SK-N-SH (cell line): Measurements from ENCODE around the gene KLHL18. TPM values are rescaled to one million over a fixed set of nuclear protein-coding genes. Genes with fewer than 3 reads are reported as not detected.

Experiments
- CTCF ChIA-PET: fragments of 300-600, 350-600 bp; formaldehyde crosslinking; extraction: SDS; loops from one replicate; lab custom pipeline; 2021; lab: Yijun Ruan, JAX
- POLR2A ChIA-PET: fragments of 350-600 bp; sonication (Branson Sonifier 250); formaldehyde crosslinking; extraction: SDS; loops from one replicate; lab custom pipeline; 2020; ENCODE audit warnings: antibody characterized with exemption, inconsistent platforms; lab: Yijun Ruan, JAX
- DNase-seq: peaks from one replicate; pipeline ENCODE4 v3.0.0; 2012
- H2AFZ ChIP-seq: fragments of 200-600 bp; sonication (generic); 2 replicates; pipeline ENCODE4 v1.8.1; 2016; ENCODE audit warnings: antibody characterized with exemption, mild to moderate bottlenecking, low read depth
- H3F3A ChIP-seq: fragments of 200-600 bp; sonication (generic); replicated peaks from 2 replicates; pipeline ENCODE3; 2016; ENCODE audit warnings: antibody characterized with exemption, mild to moderate bottlenecking; ENCODE audit not compliant: insufficient read depth
- H3K27ac ChIP-seq, 2 experiments: fragments of 200-500 bp in 1 of 2; fragments of 200-600 bp in 1 of 2; sonication (Bioruptor generic) in 1 of 2; sonication (generic), shearing (Covaris generic) in 1 of 2; 2 replicates each; pipeline versions ENCODE4 v1.5.1 to v1.6.1; 2014 to 2016; ENCODE audit warnings: low read depth in 2 of 2, inconsistent platforms in 1 of 2, low read length in 1 of 2, mild to moderate bottlenecking in 1 of 2, mixed read lengths in 1 of 2
- H3K27me3 ChIP-seq: fragments of 200-600 bp; sonication (generic), shearing (Covaris generic); 2 replicates; pipeline ENCODE4 v1.6.1; 2016; ENCODE audit warnings: mixed run types; ENCODE audit not compliant: insufficient read depth
- H3K36me3 ChIP-seq, 2 experiments: fragments of 200-500 bp in 1 of 2; fragments of 200-600 bp in 1 of 2; sonication (Bioruptor generic) in 1 of 2; sonication (generic) in 1 of 2; replicated peaks in 1 of 2; 2 replicates each; pipeline versions ENCODE3 to v1.5.1; 2014 to 2016; ENCODE audit warnings: low read length in 1 of 2, mild to moderate bottlenecking in 1 of 2; ENCODE audit not compliant: insufficient read depth in 2 of 2, control insufficient read depth in 1 of 2
- H3K4me1 ChIP-seq, 2 experiments: fragments of 200-500 bp in 1 of 2; fragments of 200-600 bp in 1 of 2; sonication (Bioruptor generic) in 1 of 2; sonication (generic), shearing (Covaris generic) in 1 of 2; 2 replicates each; pipeline versions ENCODE4 v1.5.1 to v1.6.1; 2014 to 2016; ENCODE audit warnings: low read depth in 1 of 2, low read length in 1 of 2, mixed run types in 1 of 2; ENCODE audit not compliant: insufficient read depth in 2 of 2, control insufficient read depth in 1 of 2
- H3K4me2 ChIP-seq: fragments of 200-600 bp; sonication (generic), shearing (Covaris generic); 2 replicates; pipeline ENCODE4 v1.6.1; 2017; ENCODE audit warnings: mixed run types
- H3K4me3 ChIP-seq, 2 experiments: fragments of 200-500 bp in 1 of 2; fragments of 200-600 bp in 1 of 2; sonication (Bioruptor generic) in 1 of 2; sonication (generic), shearing (Covaris generic) in 1 of 2; 2 replicates each; pipeline versions ENCODE4 v1.5.1 to v1.8.1; 2014 to 2016; ENCODE audit warnings: low read depth in 2 of 2, inconsistent platforms in 1 of 2, low read length in 1 of 2, mild to moderate bottlenecking in 1 of 2, mixed read lengths in 1 of 2, moderate library complexity in 1 of 2
- H3K79me2 ChIP-seq: fragments of 200-600 bp; sonication (generic); 2 replicates; pipeline ENCODE4 v1.8.1; 2017; ENCODE audit warnings: mild to moderate bottlenecking; ENCODE audit not compliant: insufficient read depth
- H3K9ac ChIP-seq: fragments of 200-600 bp; sonication (generic); 2 replicates; pipeline ENCODE4 v1.6.1; 2017; ENCODE audit warnings: mixed run types
- H3K9me2 ChIP-seq: fragments of 200-600 bp; sonication (generic); 2 replicates; pipeline ENCODE4 v1.6.1; 2017; ENCODE audit warnings: mixed run types
- H3K9me3 ChIP-seq: fragments of 200-600 bp; sonication (generic); 2 replicates; pipeline ENCODE4 v1.6.1; 2017; ENCODE audit warnings: mixed run types, mild to moderate bottlenecking, moderate library complexity
- H4K20me1 ChIP-seq: fragments of 200-600 bp; sonication (generic); 2 replicates; pipeline ENCODE4 v1.6.1; 2017; ENCODE audit warnings: mild to moderate bottlenecking, mixed run types; ENCODE audit not compliant: insufficient read depth
- FOXJ3 ChIP-seq: sonication (generic); formaldehyde crosslinking; IDR thresholded peaks from 2 replicates; pipeline ENCODE4 v1.5.1; 2020; ENCODE audit warnings: mild to moderate bottlenecking, missing genetic modification reagents
- MEF2A ChIP-seq: IDR thresholded peaks from 2 replicates; pipeline ENCODE4 v1.4.0; 2012; ENCODE audit warnings: low read depth, borderline replicate concordance
- MXI1 ChIP-seq: IDR thresholded peaks from 2 replicates; pipeline ENCODE4 v1.6.1; 2012; ENCODE audit warnings: mild to moderate bottlenecking, low read depth, low read length, improper control_type of control experiment
- NFIC ChIP-seq: IDR thresholded peaks from 2 replicates; pipeline ENCODE4 v1.4.0; 2012; ENCODE audit warnings: borderline replicate concordance
- POLR2AphosphoS5 ChIP-seq: IDR thresholded peaks from 2 replicates; pipeline ENCODE4 v1.6.1; 2012; ENCODE audit warnings: low read depth, low read length
- RAD21 ChIP-seq: IDR thresholded peaks from 2 replicates; pipeline ENCODE4 v1.6.1; 2012; ENCODE audit warnings: mild to moderate bottlenecking, low read length
- RCOR1 ChIP-seq: fragments of 150-350 bp; IDR thresholded peaks from 2 replicates; pipeline ENCODE4 v1.6.1; 2017; ENCODE audit warnings: antibody characterized with exemption, low read length
- RXRA ChIP-seq: IDR thresholded peaks from 2 replicates; pipeline ENCODE4 v1.4.0; 2012; ENCODE audit warnings: low read depth, mild to moderate bottlenecking, borderline replicate concordance
- SIN3A ChIP-seq: IDR thresholded peaks from 2 replicates; pipeline ENCODE4 v1.6.1; 2012; ENCODE audit warnings: low read depth, mild to moderate bottlenecking, low read length, moderate library complexity, borderline replicate concordance
- TAF1 ChIP-seq: IDR thresholded peaks from 2 replicates; pipeline ENCODE4 v1.6.1; 2012; ENCODE audit warnings: low read depth, mild to moderate bottlenecking, low read length, moderate library complexity, borderline replicate concordance
- TCF12 ChIP-seq: IDR thresholded peaks from 2 replicates; pipeline ENCODE4 v1.4.0; 2012
- TEAD4 ChIP-seq: IDR thresholded peaks from 2 replicates; pipeline ENCODE4 v1.4.0; 2012; ENCODE audit warnings: mild to moderate bottlenecking, borderline replicate concordance; ENCODE audit not compliant: insufficient read depth
- WGBS: methylation state at CpG from one replicate; pipeline ENCODE4 v1.1.6; 2017; ENCODE audit warnings: low lambda C conversion rate; 5-methylcytosine and 5-hydroxymethylcytosine counted together
- polyA plus RNA-seq, 3 experiments: library from polyadenylated mRNA; depleted of rRNA; stranded (reverse); fragments of >200 nt; gene quantifications; 2 replicates each; pipeline ENCODE4 v1.2.3, GENCODE V29; 2012
- TF ChIP-seq, protein P1 (sequence below): fragments of 150-350 bp; IDR thresholded peaks from 2 replicates; pipeline ENCODE4 v1.6.1; 2017; ENCODE audit warnings: antibody characterized with exemption, low read length, low read depth, borderline replicate concordance
- TF ChIP-seq, protein P2 (sequence below): IDR thresholded peaks from 2 replicates; pipeline ENCODE4; 2012
- TF ChIP-seq, protein P3 (sequence below): IDR thresholded peaks from 2 replicates; pipeline ENCODE4 v1.4.0; 2012; ENCODE audit warnings: low read depth, borderline replicate concordance
- TF ChIP-seq, protein P4 (sequence below): IDR thresholded peaks from 2 replicates; pipeline ENCODE4 v1.4.0; 2012; ENCODE audit warnings: low read depth, borderline replicate concordance
- TF ChIP-seq, protein P5 (sequence below): IDR thresholded peaks from 2 replicates; pipeline ENCODE4 v1.4.0; 2012; ENCODE audit warnings: low read depth

The KLHL18 gene
- polyA plus RNA-seq, 1 of the 3 experiments (the other 2 are of a cell fraction), result 55.2 TPM

DNA sequence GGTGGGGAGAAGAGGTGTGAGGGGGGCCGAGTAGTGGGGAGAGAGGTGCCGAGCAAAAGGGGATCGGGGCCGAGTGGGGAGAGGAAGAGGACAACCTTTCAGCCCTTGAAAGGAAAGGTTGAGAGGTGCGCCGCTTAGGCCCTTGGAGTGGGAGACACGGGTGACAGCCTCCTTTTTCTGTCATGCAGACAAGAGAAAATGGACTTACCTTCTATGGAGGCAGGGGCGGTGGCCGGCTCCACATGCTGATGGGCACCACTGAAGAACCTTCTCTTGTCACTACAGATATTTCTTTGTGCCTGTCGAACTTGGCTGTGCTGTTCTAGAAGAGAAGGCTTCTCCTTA is 421 bp downstream of the KLHL18 start:
- ChIA-PET CTCF (interaction anchor here (1.3 to 3.2 kb wide), 4 partner anchors 8 to 119 kb away, joined by 3 to 10 read pairs (median 6); partner anchors contain the start of gene SETD2), POLR2A (interaction anchor here (0.6 to 1.8 kb wide), 3 partner anchors 20 to 119 kb away, joined by 3 to 4 read pairs (median 3); no protein-coding TSS in a partner anchor)
- H3K9me2 ChIP-seq, result no peaks in the 10 kb centered on the region
- peaks cover under 1 to 4% of the 10 kb centered on the region in 2 experiments for H3K36me3 ChIP-seq
- H4K20me1 ChIP-seq, result no peaks in the 10 kb centered on the region; the same call in 1 of the 2 replicates
- no peaks in the 10 kb centered on the region for H3K9me3 ChIP-seq
- H3K4me3 ChIP-seq, result peak overlapping the region; percentile 70 to 78
- H3K79me2 ChIP-seq, result peaks cover 71% of the 10 kb centered on the region
- TF ChIP-seq, protein P1, sequence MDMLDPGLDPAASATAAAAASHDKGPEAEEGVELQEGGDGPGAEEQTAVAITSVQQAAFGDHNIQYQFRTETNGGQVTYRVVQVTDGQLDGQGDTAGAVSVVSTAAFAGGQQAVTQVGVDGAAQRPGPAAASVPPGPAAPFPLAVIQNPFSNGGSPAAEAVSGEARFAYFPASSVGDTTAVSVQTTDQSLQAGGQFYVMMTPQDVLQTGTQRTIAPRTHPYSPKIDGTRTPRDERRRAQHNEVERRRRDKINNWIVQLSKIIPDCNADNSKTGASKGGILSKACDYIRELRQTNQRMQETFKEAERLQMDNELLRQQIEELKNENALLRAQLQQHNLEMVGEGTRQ, result no peak
- TF ChIP-seq TAF1 (no peak), TEAD4 (no peak), RCOR1 (no peak), POLR2AphosphoS5 (no peak), TCF12 (no peak), SIN3A (no peak), NFIC (no peak), RAD21 (no peak), RXRA (no peak), FOXJ3 (CRISPR knock-in tag) (no peak), MEF2A (no peak), MXI1 (no peak; the same call in 1 of the 2 replicates)
- TF ChIP-seq, protein P2, sequence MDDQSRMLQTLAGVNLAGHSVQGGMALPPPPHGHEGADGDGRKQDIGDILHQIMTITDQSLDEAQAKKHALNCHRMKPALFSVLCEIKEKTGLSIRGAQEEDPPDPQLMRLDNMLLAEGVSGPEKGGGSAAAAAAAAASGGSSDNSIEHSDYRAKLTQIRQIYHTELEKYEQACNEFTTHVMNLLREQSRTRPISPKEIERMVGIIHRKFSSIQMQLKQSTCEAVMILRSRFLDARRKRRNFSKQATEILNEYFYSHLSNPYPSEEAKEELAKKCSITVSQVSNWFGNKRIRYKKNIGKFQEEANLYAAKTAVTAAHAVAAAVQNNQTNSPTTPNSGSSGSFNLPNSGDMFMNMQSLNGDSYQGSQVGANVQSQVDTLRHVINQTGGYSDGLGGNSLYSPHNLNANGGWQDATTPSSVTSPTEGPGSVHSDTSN, result no peak
- TF ChIP-seq, protein P3, sequence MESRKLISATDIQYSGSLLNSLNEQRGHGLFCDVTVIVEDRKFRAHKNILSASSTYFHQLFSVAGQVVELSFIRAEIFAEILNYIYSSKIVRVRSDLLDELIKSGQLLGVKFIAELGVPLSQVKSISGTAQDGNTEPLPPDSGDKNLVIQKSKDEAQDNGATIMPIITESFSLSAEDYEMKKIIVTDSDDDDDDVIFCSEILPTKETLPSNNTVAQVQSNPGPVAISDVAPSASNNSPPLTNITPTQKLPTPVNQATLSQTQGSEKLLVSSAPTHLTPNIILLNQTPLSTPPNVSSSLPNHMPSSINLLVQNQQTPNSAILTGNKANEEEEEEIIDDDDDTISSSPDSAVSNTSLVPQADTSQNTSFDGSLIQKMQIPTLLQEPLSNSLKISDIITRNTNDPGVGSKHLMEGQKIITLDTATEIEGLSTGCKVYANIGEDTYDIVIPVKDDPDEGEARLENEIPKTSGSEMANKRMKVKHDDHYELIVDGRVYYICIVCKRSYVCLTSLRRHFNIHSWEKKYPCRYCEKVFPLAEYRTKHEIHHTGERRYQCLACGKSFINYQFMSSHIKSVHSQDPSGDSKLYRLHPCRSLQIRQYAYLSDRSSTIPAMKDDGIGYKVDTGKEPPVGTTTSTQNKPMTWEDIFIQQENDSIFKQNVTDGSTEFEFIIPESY, result no peak
- TF ChIP-seq, protein P4, sequence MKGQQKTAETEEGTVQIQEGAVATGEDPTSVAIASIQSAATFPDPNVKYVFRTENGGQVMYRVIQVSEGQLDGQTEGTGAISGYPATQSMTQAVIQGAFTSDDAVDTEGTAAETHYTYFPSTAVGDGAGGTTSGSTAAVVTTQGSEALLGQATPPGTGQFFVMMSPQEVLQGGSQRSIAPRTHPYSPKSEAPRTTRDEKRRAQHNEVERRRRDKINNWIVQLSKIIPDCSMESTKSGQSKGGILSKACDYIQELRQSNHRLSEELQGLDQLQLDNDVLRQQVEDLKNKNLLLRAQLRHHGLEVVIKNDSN, result no peak
- TF ChIP-seq, protein P5, sequence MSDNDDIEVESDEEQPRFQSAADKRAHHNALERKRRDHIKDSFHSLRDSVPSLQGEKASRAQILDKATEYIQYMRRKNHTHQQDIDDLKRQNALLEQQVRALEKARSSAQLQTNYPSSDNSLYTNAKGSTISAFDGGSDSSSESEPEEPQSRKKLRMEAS, result no peak
- WGBS, result 2% methylated on average over 10 of the region's 10 CpGs
- peak overlapping the region; percentile 96 to 99 for H3K27ac ChIP-seq
- peaks cover 10% of the 10 kb centered on the region for H3F3A ChIP-seq
- peak overlapping the region; percentile 90 for H3K4me2 ChIP-seq
- peak overlapping the region; percentile 97 for H3K9ac ChIP-seq
- peak overlapping the region; percentile 69 for H2AFZ ChIP-seq
- peaks cover 0 to 9% of the 10 kb centered on the region in 2 experiments; a peak in 1 of 4 replicates for H3K4me1 ChIP-seq
- no peak for DNase-seq
- no peaks in the 10 kb centered on the region for H3K27me3 ChIP-seq
